Endothelial cell (in vitro differentiated cells): ENCODE data around the gene XRCC4. TPM values are rescaled to one million over a fixed set of nuclear protein-coding genes. Genes with fewer than 3 reads are reported as not detected.

Source experiments
- DNase-seq: peaks from one replicate; pipeline ENCODE4 v3.0.0; 2021; ENCODE audit warnings: low spot score
- H3K27ac Mint-ChIP-seq: one replicate; pipeline ENCODE4 v1.8.0; 2021; ENCODE audit warnings: mixed read lengths, inconsistent platforms; ENCODE audit not compliant: unreplicated experiment
- H3K27me3 Mint-ChIP-seq: one replicate; pipeline ENCODE4 v1.8.0; 2021; ENCODE audit warnings: mild to moderate bottlenecking, moderate library complexity, mixed read lengths, inconsistent platforms; ENCODE audit not compliant: unreplicated experiment
- H3K36me3 Mint-ChIP-seq: one replicate; pipeline ENCODE4 v1.8.0; 2021; ENCODE audit warnings: mild to moderate bottlenecking, low read depth, mixed read lengths, inconsistent platforms; ENCODE audit not compliant: unreplicated experiment
- H3K4me1 Mint-ChIP-seq: one replicate; pipeline ENCODE4 v1.8.0; 2021; ENCODE audit warnings: mild to moderate bottlenecking, mixed read lengths, inconsistent platforms; ENCODE audit not compliant: unreplicated experiment
- H3K4me3 Mint-ChIP-seq: one replicate; pipeline ENCODE4 v1.8.0; 2021; ENCODE audit warnings: mild to moderate bottlenecking, mixed read lengths, inconsistent platforms; ENCODE audit not compliant: unreplicated experiment
- H3K9me3 Mint-ChIP-seq: one replicate; pipeline ENCODE4 v1.8.0; 2021; ENCODE audit warnings: mixed read lengths, inconsistent platforms; ENCODE audit not compliant: unreplicated experiment
- total RNA-seq: library from RNA; stranded (reverse); fragmentation: NEBNext Ultra II Directional; extraction: Animal tissue kit (Norgen Biotek cat#: 25700); gene quantifications from one replicate; pipeline ENCODE4 v1.2.1, GENCODE V29; 2021; ENCODE audit not compliant: unreplicated experiment
- TF ChIP-seq, protein P1 (sequence below): fragments of 200-600 bp; sonication (generic); IDR thresholded peaks from one replicate; pipeline ENCODE4 v1.5.0; 2021; ENCODE audit warnings: antibody characterized with exemption; ENCODE audit not compliant: unreplicated experiment

Gene XRCC4
- total RNA-seq, 1 donor from 2014 or later: 6.8 TPM

DNA sequence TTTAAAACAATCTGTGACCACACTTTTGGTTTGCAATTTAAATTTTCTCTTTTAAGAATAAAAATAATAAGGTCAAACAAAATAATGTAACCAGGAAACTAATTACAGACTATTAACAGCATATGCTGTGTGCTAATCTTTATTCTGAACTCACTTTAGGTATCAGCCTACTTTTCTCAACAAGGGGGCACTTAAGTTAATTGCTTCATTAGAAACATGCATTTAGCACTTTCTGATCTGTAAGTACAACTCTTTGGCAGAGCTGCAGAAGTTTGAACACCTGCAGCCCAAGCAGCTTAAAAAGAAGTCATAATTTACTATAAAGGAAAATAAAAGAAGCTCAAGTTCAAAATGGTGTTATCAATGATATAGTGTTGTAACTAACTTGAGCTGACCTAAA is 21.7 kb downstream of the XRCC4 start:
- H3K36me3 Mint-ChIP-seq: peaks cover 4% of the 10 kb centered on the region
- H3K27me3 Mint-ChIP-seq: no peaks in the 10 kb centered on the region
- H3K27ac Mint-ChIP-seq: no peak overlapping the region
- TF ChIP-seq, protein P1, sequence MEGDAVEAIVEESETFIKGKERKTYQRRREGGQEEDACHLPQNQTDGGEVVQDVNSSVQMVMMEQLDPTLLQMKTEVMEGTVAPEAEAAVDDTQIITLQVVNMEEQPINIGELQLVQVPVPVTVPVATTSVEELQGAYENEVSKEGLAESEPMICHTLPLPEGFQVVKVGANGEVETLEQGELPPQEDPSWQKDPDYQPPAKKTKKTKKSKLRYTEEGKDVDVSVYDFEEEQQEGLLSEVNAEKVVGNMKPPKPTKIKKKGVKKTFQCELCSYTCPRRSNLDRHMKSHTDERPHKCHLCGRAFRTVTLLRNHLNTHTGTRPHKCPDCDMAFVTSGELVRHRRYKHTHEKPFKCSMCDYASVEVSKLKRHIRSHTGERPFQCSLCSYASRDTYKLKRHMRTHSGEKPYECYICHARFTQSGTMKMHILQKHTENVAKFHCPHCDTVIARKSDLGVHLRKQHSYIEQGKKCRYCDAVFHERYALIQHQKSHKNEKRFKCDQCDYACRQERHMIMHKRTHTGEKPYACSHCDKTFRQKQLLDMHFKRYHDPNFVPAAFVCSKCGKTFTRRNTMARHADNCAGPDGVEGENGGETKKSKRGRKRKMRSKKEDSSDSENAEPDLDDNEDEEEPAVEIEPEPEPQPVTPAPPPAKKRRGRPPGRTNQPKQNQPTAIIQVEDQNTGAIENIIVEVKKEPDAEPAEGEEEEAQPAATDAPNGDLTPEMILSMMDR: no peak
- no peak overlapping the region for H3K4me3 Mint-ChIP-seq
- H3K4me1 Mint-ChIP-seq: no peaks in the 10 kb centered on the region
- DNase-seq: no peak
- H3K9me3 Mint-ChIP-seq: no peaks in the 10 kb centered on the region

DNA sequence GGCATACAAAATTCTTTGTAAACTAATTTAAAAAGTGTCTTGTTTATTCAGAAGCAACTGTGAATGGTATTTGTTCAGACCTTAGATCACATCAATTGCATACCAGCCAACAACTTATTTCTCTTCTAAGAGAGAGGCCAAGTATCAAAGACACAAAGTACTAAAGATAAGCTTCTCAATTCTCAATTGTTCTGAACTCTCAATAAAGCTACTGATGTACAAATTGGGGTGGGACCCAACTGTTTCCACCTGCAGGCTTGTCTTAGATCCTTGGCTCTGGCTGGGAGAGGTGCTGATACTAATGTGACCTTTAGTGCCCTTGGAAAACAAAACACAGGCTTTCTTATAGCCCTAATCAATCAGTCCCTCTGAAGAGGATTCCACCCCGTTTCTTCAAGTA is 22.1 kb downstream of the XRCC4 start:
- peaks cover 4% of the 10 kb centered on the region for H3K36me3 Mint-ChIP-seq
- no peaks in the 10 kb centered on the region for H3K27me3 Mint-ChIP-seq
- no peaks in the 10 kb centered on the region for H3K9me3 Mint-ChIP-seq
- H3K27ac Mint-ChIP-seq: no peak overlapping the region
- no peak for DNase-seq
- H3K4me1 Mint-ChIP-seq: no peaks in the 10 kb centered on the region
- TF ChIP-seq, protein P1: no peak
- no peak overlapping the region for H3K4me3 Mint-ChIP-seq

DNA sequence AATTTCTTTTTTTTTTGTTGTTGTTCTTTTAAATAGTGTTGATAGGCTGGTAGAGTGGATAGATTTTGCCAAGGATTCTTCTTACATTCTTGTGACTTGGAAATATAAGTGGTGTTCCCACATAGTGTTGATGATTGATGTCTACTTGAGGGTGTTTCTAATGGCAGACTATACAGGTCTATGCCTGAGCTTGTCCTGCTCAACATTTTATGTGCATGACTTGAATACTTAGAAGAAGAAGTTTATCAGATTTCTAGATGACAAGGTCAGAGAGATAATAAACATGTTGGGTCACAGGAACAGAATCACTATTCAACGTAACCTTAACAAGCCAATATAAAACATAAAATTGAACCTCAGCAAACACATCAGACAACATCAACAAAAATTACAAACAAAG is 24.2 kb downstream of the XRCC4 start:
- H3K27ac Mint-ChIP-seq: no peak overlapping the region
- H3K4me3 Mint-ChIP-seq: no peak overlapping the region
- no peaks in the 10 kb centered on the region for H3K9me3 Mint-ChIP-seq
- no peaks in the 10 kb centered on the region for H3K4me1 Mint-ChIP-seq
- no peaks in the 10 kb centered on the region for H3K27me3 Mint-ChIP-seq
- TF ChIP-seq, protein P1: no peak
- H3K36me3 Mint-ChIP-seq: no peaks in the 10 kb centered on the region
- DNase-seq: no peak

DNA sequence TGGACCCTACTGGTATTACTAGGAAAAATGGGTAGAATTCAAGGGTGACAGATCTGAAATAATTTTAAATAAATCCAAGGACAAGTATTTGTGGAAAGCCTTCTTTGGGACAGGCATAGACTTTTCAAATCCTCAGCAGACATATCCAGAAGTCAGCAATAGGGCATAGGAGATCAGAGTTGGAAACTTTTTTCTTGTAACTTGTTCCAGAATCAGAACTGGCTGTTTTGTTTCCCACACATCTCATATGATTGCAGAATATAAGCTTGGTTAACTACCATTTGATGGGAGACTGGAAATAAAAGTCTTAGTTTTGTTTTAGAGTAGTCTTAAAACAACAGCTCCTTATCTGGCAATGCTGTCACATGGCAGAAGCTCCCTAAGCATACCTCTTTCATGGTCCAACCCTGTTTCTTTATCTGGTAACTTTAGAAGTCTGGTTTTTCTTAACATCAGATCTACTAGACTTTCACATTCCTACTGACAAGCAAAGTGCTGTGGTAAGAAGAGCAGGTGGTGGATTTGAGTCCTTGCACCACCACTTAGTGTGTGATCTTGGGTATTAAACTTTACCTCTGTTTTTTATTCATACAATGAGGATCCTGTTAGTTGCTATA is 25.1 kb downstream of the XRCC4 start:
- no peak for DNase-seq
- no peaks in the 10 kb centered on the region for H3K27me3 Mint-ChIP-seq
- no peaks in the 10 kb centered on the region for H3K36me3 Mint-ChIP-seq
- TF ChIP-seq, protein P1: no peak
- no peak overlapping the region for H3K27ac Mint-ChIP-seq
- H3K4me3 Mint-ChIP-seq: no peak overlapping the region
- H3K9me3 Mint-ChIP-seq: no peaks in the 10 kb centered on the region
- no peaks in the 10 kb centered on the region for H3K4me1 Mint-ChIP-seq

DNA sequence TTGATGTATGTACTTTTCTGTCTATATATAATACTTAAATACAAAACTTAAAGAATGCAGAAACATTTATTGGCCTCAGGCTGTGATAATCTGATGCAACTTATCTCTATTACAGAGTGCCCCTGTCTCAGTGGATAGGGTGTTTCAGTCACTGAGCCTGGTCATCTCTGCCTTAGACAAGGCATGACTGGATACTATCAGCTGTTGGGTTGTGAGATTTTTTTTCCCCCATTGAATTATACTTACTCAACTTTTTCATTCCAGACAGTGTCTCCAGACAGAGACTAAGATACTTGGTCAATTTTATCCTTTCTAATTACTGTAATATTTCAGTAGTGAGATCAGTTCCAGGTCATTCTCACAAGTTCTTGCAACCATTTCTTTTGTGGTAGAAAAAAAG is 26.7 kb downstream of the XRCC4 start:
- no peak for DNase-seq
- no peaks in the 10 kb centered on the region for H3K36me3 Mint-ChIP-seq
- H3K4me3 Mint-ChIP-seq: no peak overlapping the region
- no peaks in the 10 kb centered on the region for H3K27me3 Mint-ChIP-seq
- TF ChIP-seq, protein P1: no peak
- H3K9me3 Mint-ChIP-seq: no peaks in the 10 kb centered on the region
- H3K4me1 Mint-ChIP-seq: no peaks in the 10 kb centered on the region
- H3K27ac Mint-ChIP-seq: no peak overlapping the region
